ENCODE data around the gene PSMD10.

PSMD10 gene

GRCh38 chrX:108122748-108123147 lies 31.4 kb upstream of the PSMD10 start:
- Histone ChIP-seq H3K4me1 (ENCODE audit: insufficient read depth, low read length) (no peaks in the 10 kb centered on the region), H3K4me2 (ENCODE audit: insufficient read depth, low read length) (no peak overlapping the region), H3K27ac (ENCODE audit: low read length) (no peak overlapping the region), H4K20me1 (ENCODE audit: insufficient read depth, low read length) (no peaks in the 10 kb centered on the region), H3K9ac (ENCODE audit: low read depth, low read length) (no peak overlapping the region), H3K9me3 (ENCODE audit: insufficient read depth, low read length, severe bottlenecking) (no peaks in the 10 kb centered on the region), H3K4me3 (ENCODE audit: low read depth in 1 of 2, low read length in 2 of 2) (no peak overlapping the region), H2AFZ (ENCODE audit: low read depth, low read length) (no peak overlapping the region), H3K36me3 (ENCODE audit: insufficient read depth, low read length) (peaks cover 5% of the 10 kb centered on the region; the same call in 1 of the 2 replicates), H3K27me3 (ENCODE audit: insufficient read depth, low read length, poor library complexity) (no peaks in the 10 kb centered on the region), H3K79me2 (ENCODE audit: insufficient read depth, low read length) (no peaks in the 10 kb centered on the region)
- TF ChIP-seq CTCF (IDR thresholded peaks at IDR 0.05; ENCODE audit: borderline replicate concordance, extremely low read depth, low read length, poor library complexity, severe bottlenecking) (no peak), EZH2 (IDR thresholded peaks at IDR 0.05; ENCODE audit: borderline replicate concordance, low read depth, low read length, severe bottlenecking) (no peak)
- ATAC-seq (ENCODE audit: insufficient read depth, low read depth) (no peak), DNase-seq (no peak)

- Histone ChIP-seq H2AFZ (ENCODE audit: low read depth, low read length) (no peak overlapping the region), H3K27me3 (ENCODE audit: insufficient read depth, low read length, poor library complexity) (no peaks in the 10 kb centered on the region), H3K4me1 (ENCODE audit: insufficient read depth, low read length) (no peaks in the 10 kb centered on the region), H3K4me3 (ENCODE audit: low read depth in 1 of 2, low read length in 2 of 2) (no peak overlapping the region), H3K9me3 (ENCODE audit: insufficient read depth, low read length, severe bottlenecking) (no peaks in the 10 kb centered on the region), H3K4me2 (ENCODE audit: insufficient read depth, low read length) (no peak overlapping the region), H3K36me3 (ENCODE audit: insufficient read depth, low read length) (no peaks in the 10 kb centered on the region), H3K79me2 (ENCODE audit: insufficient read depth, low read length) (no peaks in the 10 kb centered on the region), H4K20me1 (ENCODE audit: insufficient read depth, low read length) (no peaks in the 10 kb centered on the region), H3K27ac (ENCODE audit: low read length) (no peak overlapping the region), H3K9ac (ENCODE audit: low read depth, low read length) (no peak overlapping the region)
- ATAC-seq (ENCODE audit: insufficient read depth, low read depth), result no peak
- TF ChIP-seq EZH2 (IDR thresholded peaks at IDR 0.05; ENCODE audit: borderline replicate concordance, low read depth, low read length, severe bottlenecking), result no peak
- no peak for TF ChIP-seq CTCF (IDR thresholded peaks at IDR 0.05; ENCODE audit: borderline replicate concordance, extremely low read depth, low read length, poor library complexity, severe bottlenecking)
- no peak for DNase-seq
These were observed 29.9 kb upstream of the PSMD10 start for GRCh38 chrX:108121291-108121690.

- Histone ChIP-seq H3K27ac (ENCODE audit: low read length) (no peak overlapping the region), H3K27me3 (ENCODE audit: insufficient read depth, low read length, poor library complexity) (no peaks in the 10 kb centered on the region), H3K4me3 (ENCODE audit: low read depth in 1 of 2, low read length in 2 of 2) (no peak overlapping the region), H4K20me1 (ENCODE audit: insufficient read depth, low read length) (no peaks in the 10 kb centered on the region), H3K9ac (ENCODE audit: low read depth, low read length) (no peak overlapping the region), H3K9me3 (ENCODE audit: insufficient read depth, low read length, severe bottlenecking) (no peaks in the 10 kb centered on the region), H2AFZ (ENCODE audit: low read depth, low read length) (no peak overlapping the region), H3K4me1 (ENCODE audit: insufficient read depth, low read length) (no peaks in the 10 kb centered on the region), H3K4me2 (ENCODE audit: insufficient read depth, low read length) (no peak overlapping the region), H3K79me2 (ENCODE audit: insufficient read depth, low read length) (no peaks in the 10 kb centered on the region), H3K36me3 (ENCODE audit: insufficient read depth, low read length) (no peaks in the 10 kb centered on the region)
- ATAC-seq (ENCODE audit: insufficient read depth, low read depth) (no peak), DNase-seq (no peak)
- TF ChIP-seq CTCF (IDR thresholded peaks at IDR 0.05; ENCODE audit: borderline replicate concordance, extremely low read depth, low read length, poor library complexity, severe bottlenecking), result no peak
- TF ChIP-seq EZH2 (IDR thresholded peaks at IDR 0.05; ENCODE audit: borderline replicate concordance, low read depth, low read length, severe bottlenecking), result no peak
These were observed 26.6 kb upstream of the PSMD10 start for GRCh38 chrX:108117988-108118387.

GRCh38 chrX:108114541-108114940 lies 23.2 kb upstream of the PSMD10 start:
- Histone ChIP-seq H3K27me3 (ENCODE audit: insufficient read depth, low read length, poor library complexity) (no peaks in the 10 kb centered on the region), H2AFZ (ENCODE audit: low read depth, low read length) (no peak overlapping the region), H3K27ac (ENCODE audit: low read length) (no peak overlapping the region), H3K9me3 (ENCODE audit: insufficient read depth, low read length, severe bottlenecking) (no peaks in the 10 kb centered on the region), H3K4me1 (ENCODE audit: insufficient read depth, low read length) (no peaks in the 10 kb centered on the region), H3K4me3 (ENCODE audit: low read depth in 1 of 2, low read length in 2 of 2) (no peak overlapping the region), H4K20me1 (ENCODE audit: insufficient read depth, low read length) (no peaks in the 10 kb centered on the region), H3K4me2 (ENCODE audit: insufficient read depth, low read length) (no peak overlapping the region), H3K36me3 (ENCODE audit: insufficient read depth, low read length) (no peaks in the 10 kb centered on the region), H3K9ac (ENCODE audit: low read depth, low read length) (no peak overlapping the region), H3K79me2 (ENCODE audit: insufficient read depth, low read length) (no peaks in the 10 kb centered on the region)
- ATAC-seq (ENCODE audit: insufficient read depth, low read depth), result no peak
- DNase-seq, result no peak
- no peak for TF ChIP-seq EZH2 (IDR thresholded peaks at IDR 0.05; ENCODE audit: borderline replicate concordance, low read depth, low read length, severe bottlenecking)
- no peak for TF ChIP-seq CTCF (IDR thresholded peaks at IDR 0.05; ENCODE audit: borderline replicate concordance, extremely low read depth, low read length, poor library complexity, severe bottlenecking)
